Measurements from ENCODE around the gene LIAS. TPM values are rescaled to one million over a fixed set of nuclear protein-coding genes. Genes with fewer than 3 reads are reported as not detected.
A peak's percentile ranks its signal among the peaks of the same experiment; 100 is the strongest.
"Not testable (repeated sequence)": the region's sequence is repeated elsewhere in the genome, so short reads cannot be mapped to it uniquely, and the experiment has no call there.

Gene LIAS
- total RNA-seq, 1 donor from 2014 or later, result 4.4 TPM

DNA sequence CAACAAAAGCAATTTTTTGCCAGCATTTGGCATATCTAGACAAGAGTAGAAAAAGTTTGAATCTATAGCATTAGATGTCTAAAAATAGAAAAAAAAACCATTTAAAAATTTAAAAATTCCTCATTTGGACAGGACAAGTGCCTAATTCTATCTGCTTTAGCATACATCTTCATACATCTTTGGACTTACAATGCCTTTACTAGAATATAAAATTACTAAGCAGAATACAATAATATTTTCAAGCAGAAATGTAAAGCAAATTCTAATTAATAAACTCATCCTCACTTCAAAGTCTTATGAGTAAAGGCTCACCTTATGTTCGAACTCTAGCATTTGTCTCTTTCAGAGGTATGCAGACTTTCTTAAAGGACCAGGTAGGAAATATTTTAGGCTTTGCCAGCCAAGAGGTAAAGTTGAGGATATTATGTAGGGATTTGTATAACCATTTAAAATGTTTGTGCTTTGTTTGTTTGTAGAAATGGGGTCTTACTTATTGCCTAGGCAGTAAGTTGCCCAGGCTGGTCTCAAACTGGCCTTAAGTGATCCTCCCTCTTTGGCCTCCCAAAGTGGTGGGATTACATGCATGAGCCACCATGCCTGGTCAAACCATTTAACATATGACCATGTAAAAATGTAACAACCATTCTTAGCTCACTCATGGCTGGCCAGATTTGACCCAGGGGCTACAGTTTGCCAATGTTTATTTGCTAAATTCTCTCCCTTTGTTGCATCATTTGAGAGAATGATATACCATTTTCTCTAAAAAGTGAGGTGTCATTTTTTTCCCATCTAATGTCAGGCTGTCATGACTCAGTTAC, 39.3 kb downstream of the LIAS start:
- DNase-seq (ENCODE audit: low read depth in 2 of 2), result no peak

DNA sequence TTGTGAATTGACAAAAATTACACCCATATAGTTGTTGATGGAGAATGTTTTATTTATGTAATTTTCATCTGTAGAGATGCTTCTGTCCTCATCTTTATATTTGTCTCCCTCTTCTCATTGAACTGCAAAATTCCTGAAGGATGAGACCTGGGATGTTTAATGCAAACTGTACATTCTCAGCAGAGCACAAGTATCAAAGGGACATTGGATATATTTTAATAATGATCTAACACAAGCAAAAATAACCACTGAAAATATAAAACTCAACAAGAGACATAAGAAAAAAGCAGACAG, 39.8 kb downstream of the LIAS start:
- no peak for DNase-seq (ENCODE audit: low read depth in 2 of 2)

DNA sequence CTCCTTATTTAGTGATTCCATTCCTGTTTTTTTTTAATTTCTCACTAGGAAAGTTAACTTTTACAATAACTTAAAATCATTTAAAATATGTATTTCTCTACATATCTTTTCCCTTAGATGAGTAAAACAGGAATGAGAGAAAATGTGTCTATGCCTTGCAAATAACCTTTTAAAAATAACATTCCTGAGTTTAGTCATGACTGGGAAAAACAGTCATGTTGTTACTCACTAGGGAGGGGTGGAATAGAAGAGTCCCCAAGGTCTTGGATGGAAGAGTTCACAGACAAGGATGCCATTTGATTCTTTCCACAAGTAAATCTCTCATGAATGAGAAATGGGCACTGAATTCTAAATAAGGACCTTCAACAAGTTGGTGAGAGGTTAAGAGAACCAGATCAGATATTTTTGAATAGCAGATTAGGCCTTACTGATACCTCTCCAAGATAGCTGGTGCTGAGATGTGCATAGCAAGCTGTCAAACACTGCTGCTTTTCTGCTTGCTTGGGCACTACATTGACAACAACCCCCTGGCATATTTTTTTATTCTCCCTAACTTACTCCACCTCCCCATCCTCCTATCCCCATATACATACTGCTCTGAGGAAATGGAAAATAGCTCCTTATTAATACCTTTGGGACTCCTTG, 43.3 kb downstream of the LIAS start:
- DNase-seq (ENCODE audit: low read depth in 2 of 2), result peak in 1 of 2 donors; percentile 9

DNA sequence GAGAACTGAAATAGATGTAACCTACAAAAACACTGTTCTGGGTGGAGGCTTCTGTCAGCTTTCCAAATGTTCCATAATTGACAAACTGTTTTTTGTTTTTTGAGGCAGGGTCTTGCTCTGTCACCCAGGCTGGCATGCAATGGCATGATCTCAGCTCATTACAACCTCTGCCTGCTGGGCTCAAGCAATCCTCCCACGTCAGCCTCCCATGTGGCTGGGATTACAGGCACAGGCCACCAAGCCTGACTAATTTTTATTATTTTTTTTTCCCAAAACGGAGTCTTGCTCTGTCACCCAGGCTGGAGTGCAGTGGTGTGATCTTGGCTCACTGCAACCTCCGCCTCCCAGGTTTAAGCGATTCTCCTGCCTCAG, 43.8 kb downstream of the LIAS start:
- DNase-seq (ENCODE audit: low read depth in 2 of 2), result not testable (repeated sequence)

- DNase-seq (ENCODE audit: low read depth in 2 of 2), result no peak
Measured at GRCh38 chr4:39504538-39504937, 45.7 kb downstream of the LIAS start.

DNA sequence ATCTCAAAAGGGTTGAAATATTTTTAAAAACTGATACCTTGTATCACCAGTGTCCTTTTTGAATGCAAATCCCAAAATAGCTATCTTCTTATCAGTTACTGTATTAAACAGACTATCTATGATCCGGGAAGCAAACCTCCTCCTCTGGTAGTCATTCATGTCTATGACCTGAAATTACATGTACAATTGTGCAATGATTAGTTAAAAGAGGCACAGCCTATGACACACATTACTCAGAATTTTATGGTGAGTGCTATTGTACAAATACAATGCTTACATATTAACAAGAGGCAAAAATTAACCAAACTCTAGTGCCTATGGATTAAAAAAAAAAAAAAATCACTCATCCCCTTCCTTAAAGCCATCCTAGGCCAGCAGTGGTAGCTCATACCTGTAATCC, 46.7 kb downstream of the LIAS start:
- DNase-seq (ENCODE audit: low read depth in 2 of 2), result no peak

- DNase-seq (ENCODE audit: low read depth in 2 of 2), result no peak
Measured at GRCh38 chr4:39510348-39510929, 51.6 kb downstream of the LIAS start.

GRCh38 chr4:39514266-39514665, 55.4 kb downstream of the LIAS start:
- not testable (repeated sequence) for DNase-seq (ENCODE audit: low read depth in 2 of 2)

GRCh38 chr4:39514888-39515401, 56.1 kb downstream of the LIAS start:
- no peak for DNase-seq (ENCODE audit: low read depth in 2 of 2)

DNA sequence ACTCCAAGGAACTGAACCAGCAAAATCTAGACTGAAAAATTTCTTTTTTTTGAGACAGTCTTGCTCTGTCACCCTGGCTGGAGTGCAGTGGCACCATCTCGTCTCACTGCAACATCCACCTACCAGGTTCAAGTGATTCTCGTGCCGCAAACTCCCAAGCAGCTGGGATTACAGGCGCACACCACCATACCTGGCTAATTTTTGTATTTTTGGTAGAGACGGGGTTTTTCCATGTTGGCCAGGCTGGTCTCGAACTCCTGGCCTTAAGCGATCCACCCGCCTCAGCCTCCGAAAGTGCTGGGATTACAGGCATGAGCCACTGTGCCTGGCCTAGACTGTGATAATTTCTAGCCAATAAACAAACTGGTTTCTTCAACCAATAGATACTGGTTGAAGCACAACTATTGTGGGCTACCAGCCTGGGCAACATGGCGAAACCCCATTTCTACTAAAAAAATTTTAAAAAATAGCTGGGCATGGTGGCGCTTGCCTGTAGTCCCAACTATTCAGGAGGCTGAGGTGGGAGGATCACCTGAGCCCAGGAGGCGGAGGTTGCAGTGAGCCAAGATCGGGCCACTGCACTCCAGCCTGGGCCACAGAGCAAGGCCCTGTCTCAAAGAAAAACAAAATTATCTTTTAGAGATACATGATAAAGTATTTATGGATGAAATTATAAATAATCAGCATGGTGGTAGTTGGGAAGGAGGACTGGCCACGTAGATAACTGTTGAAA, 57.0 kb downstream of the LIAS start:
- DNase-seq (ENCODE audit: low read depth in 2 of 2), result not testable (repeated sequence)

GRCh38 chr4:39516407-39516966, 57.6 kb downstream of the LIAS start:
- DNase-seq (ENCODE audit: low read depth in 2 of 2), result no peak

DNA sequence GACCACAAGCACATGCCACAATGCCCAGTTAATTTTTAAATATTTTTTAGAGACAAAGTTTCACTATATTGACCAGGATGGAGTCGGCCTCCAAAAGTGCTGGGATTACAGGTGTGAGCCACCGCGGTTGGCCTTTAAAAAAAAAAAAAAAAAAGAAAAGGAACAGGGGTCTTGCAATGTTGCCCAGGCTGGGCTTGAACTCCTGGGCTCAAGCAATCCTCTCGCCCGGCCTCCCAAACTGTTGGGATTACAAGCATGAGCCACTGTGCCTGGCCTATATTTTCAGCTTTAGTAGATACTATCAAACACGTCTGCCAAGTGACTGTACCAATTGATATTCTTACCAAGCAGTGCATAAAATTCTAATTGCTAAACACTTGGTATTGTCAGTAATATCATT, 59.6 kb downstream of the LIAS start:
- DNase-seq (ENCODE audit: low read depth in 2 of 2), result no peak

DNA sequence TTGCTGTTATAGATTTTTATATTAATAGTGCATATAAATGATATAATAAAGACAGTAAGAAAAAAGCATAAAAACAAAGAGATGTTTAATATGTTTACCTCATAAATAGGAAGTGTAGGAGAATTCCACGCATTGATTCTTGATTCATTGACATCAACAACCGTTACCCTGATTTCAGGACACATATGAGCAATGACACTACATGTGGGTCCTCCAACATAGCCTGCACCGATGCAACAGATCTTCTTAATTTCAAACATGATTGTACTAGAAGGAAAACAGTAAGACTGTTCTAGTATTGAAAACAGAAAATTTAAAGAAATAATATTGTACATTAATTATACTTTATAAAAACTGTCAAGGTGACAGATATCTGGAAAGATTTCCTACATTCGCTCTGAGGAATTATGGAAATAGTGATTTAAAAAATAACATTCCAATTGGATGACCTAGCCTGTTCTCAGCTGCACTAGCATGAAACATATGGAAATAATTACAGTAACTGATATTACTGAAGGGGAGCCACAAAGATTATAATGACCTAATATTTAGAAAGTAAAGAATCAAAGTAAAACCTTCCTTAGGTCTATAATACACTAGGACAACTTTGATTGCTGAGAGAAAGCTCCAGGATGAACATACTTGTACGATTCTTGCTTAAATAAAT, 62.5 kb downstream of the LIAS start:
- DNase-seq (ENCODE audit: low read depth in 2 of 2), result no peak

GRCh38 chr4:39522068-39522467, 63.2 kb downstream of the LIAS start:
- no peak for DNase-seq (ENCODE audit: low read depth in 2 of 2)

DNA sequence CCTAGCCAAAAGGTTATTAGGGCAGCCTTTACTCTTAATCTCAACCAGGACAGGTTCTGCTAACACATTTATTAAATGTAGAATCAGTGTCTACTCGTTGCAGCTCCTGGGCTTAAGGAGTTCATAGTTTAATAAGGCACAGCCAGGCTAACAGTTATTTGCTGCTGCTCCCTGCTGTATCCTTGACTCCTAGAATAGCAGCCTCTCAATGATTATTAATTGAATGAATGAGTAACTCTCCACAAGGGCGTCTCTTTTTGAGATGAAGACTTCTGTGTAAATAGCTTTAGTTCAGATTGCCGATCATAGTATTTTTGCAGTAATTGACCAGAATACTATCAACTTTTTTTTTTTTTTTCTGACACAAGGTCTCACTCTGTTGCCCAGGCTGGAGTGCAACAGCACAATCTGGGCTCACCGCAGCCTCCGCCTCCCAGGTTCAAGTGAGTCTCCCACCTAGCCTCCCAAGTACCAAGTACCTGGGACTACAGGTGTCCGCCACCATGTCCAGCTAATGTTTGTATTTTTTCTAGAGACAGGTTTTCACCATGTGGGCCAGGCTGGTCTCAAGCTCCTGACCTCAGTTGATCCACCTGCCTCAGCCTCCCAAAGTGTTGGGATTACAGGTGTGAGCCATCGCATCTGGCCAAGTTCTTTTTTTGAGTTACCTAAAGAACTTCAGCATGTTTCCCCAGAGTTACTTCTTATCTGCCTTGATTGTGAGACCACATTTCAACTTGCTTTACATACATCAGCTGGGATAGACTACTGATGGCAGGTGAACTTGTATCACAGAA, 65.5 kb downstream of the LIAS start:
- DNase-seq (ENCODE audit: low read depth in 2 of 2), result no peak

- peak in 1 of 2 donors; percentile 12 for DNase-seq (ENCODE audit: low read depth in 2 of 2)
Measured at GRCh38 chr4:39525822-39526690, 67.2 kb downstream of the LIAS start.

DNA sequence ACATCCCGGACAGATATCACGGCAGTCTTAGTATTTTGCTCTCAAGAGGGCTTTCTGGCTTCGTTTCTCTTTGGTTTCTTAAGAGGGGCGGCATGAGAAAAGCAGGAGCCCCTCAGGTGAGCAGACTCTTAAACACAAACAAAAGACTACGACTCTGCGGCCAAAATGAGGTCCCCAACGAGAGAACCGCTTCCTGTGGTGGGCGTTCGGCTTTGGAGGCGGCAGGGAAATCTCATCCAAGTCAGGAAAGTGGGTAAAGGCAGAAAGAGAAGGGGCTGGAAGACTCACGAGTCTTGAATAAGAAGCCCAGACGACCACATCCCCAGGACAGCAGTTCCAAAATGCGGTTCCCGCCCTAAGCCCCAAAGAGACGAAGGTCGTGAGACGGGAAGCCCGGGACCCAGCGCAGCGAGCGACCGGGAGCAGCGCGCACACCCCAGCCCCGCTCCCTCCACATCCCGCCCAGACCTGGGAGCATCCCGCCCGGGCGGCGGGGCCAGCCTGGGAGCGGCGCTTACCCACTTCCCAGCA, 68.0 kb downstream of the LIAS start:
- no peak for DNase-seq (ENCODE audit: low read depth in 2 of 2)

DNA sequence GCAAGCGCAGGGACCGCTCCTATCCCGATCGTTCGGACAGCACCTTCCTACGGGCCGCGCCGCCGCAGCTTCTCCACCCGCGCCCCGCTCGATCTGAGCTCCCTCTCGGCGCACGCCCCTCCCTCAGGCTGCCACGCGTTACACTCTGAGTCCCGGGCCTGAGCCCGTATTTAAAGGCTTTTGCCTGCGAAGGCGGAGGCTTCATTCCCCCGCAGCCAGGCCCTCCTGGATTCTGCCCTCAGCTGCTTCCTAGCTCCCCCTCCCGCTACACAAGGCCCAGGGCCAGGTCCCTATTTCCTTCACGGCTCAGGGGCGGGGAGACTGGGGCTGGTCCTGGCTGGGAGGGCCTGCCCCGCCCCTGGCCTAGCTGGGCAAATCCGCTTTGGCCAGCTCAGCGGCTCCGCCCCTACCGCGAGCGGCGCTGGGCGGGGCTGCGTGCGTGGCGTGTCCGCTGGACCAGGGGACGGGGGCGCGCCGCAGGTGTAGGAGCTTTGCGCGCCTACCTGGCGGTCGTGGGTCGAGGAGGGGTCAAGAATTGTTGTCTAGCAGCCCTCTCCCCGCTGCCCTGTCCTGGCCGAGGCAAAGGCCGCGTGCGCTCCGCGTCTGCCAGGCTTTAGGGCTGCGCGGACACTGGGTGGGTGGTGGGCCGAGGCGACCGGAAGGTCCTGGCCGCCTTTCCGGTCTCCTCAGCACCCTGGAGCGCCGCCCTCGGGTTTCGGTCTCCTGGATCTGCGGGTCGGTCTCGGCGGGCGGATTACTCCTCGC, 68.6 kb downstream of the LIAS start, which contains the start of gene UGDH:
Gene UGDH (minus strand): TSS at position 144 of the 765 bp plus-strand sequence. CDS start 5,927 bp downstream, outside the sequence.
- DNase-seq (ENCODE audit: low read depth in 2 of 2), result peak; percentile 91 to 99

Data from dermis microvascular lymphatic vessel endothelial cell (primary cell).